ENCODE results near the gene MYO18A.

Gene MYO18A

DNA sequence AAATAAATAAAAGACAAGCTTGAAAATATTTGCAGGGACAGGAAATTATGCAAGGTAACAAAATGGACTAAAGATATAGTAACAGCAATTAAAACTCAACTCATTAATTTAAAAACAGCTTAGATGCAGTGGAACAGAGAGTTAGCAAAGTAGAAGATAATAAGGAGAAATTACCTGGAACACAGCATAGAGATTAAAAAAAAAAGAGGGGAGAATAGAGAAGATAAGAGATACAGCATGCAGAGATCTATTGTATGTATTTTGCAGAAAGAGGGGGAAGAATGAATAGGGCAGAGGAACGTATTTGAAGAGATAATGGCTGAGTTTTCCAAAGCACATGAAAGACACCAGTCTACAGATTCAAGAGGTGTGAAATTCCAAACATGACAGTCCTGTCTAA is 145.7 kb downstream of the MYO18A start:
- no peak overlapping the region for H3K4me3 ChIP-seq (replicated peaks; ENCODE audit: low read depth, low read length)
- no peak for DNase-seq (ENCODE audit: low read depth)
- TF ChIP-seq, protein P1, sequence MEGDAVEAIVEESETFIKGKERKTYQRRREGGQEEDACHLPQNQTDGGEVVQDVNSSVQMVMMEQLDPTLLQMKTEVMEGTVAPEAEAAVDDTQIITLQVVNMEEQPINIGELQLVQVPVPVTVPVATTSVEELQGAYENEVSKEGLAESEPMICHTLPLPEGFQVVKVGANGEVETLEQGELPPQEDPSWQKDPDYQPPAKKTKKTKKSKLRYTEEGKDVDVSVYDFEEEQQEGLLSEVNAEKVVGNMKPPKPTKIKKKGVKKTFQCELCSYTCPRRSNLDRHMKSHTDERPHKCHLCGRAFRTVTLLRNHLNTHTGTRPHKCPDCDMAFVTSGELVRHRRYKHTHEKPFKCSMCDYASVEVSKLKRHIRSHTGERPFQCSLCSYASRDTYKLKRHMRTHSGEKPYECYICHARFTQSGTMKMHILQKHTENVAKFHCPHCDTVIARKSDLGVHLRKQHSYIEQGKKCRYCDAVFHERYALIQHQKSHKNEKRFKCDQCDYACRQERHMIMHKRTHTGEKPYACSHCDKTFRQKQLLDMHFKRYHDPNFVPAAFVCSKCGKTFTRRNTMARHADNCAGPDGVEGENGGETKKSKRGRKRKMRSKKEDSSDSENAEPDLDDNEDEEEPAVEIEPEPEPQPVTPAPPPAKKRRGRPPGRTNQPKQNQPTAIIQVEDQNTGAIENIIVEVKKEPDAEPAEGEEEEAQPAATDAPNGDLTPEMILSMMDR (IDR thresholded peaks at IDR 0.05; ENCODE audit: low read length, missing control alignments) = no peak

DNA sequence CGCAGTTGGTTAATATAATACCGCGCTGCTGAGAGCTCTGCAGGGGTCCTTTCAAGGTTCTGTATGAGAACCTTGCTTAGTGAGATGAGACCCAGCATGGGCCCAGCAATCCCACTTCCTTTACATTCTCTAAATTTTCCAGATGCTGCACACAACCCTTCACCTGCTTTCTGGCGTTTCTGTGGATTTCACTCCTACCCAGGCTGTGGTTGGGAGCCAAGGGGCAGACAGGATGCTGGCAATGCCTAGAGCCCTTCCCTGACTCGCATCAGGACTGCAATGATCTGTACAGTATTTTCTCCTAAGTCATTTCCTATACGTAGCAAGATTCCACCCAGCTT is 147.4 kb downstream of the MYO18A start:
- peak; percentile 64 for DNase-seq (ENCODE audit: low read depth)
- TF ChIP-seq, protein P1 (IDR thresholded peaks at IDR 0.05; ENCODE audit: low read length, missing control alignments) = no peak
- H3K4me3 ChIP-seq (replicated peaks; ENCODE audit: low read depth, low read length) = no peak overlapping the region

DNA sequence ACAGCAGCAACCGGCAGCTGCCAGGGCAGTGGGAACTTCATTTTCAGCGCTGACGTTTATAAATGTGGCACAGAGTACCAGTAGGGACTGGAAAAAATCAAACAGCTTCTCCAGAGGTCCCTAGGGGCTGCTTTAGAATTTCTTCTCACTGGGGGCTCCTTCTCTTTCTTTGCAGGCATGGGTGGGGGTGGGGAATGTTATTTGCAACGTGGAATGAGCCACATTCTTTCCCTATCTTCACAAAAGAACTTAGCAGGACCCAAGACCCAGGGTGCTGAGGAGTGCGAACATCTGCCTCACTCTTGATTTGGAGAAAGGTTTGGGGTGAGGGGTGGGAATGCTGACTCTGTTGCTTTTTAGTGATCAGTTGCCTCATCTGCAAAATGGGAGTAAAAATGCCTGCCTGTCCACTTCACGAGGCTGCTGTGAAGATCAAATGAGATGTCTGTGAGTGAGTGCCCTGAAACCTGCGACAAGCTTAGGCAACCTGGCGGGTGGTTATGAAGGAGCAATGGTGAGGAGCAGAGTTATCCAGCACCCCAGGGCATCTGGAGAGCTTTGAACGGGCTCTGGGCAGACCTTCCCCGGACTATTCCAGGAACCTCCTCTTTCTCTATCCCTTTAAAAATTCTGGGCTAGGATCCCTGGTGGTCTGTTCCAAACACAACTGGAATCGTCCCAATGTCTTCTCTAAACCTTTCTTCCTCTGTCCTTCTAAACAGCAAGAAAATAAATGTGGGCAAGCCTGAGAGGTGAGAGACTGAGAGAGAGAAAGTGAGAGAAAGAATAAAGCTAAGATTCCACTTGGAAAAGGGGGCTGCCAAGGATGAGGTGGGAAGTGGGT is 148.0 kb downstream of the MYO18A start:
- TF ChIP-seq, protein P1 (IDR thresholded peaks at IDR 0.05; ENCODE audit: low read length, missing control alignments) = no peak
- DNase-seq (ENCODE audit: low read depth) = no peak
- no peak overlapping the region for H3K4me3 ChIP-seq (replicated peaks; ENCODE audit: low read depth, low read length)

DNA sequence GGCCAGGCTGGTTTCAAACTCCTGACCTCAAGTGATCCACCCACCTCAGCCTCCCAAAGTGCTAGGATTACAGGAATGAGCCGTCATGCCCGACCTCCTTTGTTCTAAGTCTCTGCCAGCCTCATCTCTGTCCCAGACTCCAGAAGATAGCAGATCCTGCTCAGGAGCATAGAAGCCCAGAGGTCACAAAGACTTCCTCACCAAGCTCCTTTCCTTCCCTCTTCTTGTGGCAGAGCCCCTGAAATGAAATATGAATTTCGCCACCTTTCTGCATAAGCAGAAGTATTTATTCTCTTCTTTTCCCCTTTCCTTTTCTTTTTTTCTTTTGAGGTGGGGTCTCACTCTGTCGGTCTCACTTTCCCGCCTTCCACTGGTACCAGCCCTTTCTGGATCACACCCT is 148.7 kb downstream of the MYO18A start:
- DNase-seq (ENCODE audit: low read depth) = no peak
- H3K4me3 ChIP-seq (replicated peaks; ENCODE audit: low read depth, low read length) = no peak overlapping the region
- TF ChIP-seq, protein P1 (IDR thresholded peaks at IDR 0.05; ENCODE audit: low read length, missing control alignments) = no peak

DNA sequence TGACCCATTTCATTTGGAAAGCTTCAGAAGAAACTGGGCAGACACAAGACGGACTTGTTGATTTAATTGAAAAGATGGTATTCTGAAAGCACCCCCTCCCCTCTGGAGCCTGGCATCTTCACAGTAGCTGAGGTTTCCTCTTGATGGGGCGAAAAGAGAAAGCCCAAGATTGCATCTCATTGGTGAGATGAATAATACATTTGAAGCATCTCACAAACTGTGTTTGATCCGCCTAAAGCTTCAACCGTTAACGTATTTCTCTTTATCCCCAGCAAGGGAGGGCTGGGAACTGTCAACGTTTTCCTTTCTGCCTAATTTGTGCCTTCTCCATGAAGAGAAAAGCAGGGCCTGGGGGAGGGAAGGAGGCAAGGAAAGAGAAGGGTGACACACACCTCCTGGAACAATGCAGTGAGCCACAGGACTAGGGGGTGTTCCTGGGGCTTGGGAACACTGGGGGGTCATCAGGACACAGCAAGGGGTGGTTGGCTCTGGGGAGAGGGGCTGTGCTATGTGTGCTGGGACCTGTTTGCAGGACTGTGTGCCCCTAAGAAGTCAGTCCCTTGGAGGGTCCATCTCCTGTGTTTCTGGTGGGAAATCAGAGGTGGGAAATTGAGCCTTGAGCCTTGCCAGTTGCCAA is 155.8 kb downstream of the MYO18A start:
- no peak overlapping the region for H3K4me3 ChIP-seq (replicated peaks; ENCODE audit: low read depth, low read length)
- TF ChIP-seq, protein P1 (IDR thresholded peaks at IDR 0.05; ENCODE audit: low read length, missing control alignments) = no peak

DNA sequence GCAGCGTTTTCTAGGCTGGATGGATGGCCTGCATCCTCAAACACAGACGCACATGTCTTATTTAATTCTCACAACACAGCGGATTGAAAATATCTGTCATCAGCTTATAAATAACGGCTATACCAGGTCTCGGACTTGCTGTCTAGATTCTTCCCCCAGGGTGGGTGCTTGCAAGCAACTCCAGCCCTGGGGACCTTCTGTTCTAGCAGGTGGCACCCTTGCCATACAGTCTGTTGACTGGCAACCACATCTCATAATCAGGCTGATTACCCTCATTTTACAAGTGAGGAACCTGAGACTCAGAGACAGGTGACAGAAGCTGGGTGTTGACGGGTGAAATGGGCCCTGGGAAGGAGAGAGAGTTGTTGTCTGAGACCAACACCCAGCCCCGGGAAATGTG is 158.1 kb downstream of the MYO18A start:
- DNase-seq (ENCODE audit: low read depth) = no peak
- no peak overlapping the region for H3K4me3 ChIP-seq (replicated peaks; ENCODE audit: low read depth, low read length)
- TF ChIP-seq, protein P1 (IDR thresholded peaks at IDR 0.05; ENCODE audit: low read length, missing control alignments) = no peak

More for the DNA sequence above, 155.8 kb downstream of the MYO18A start:
- no peak for DNase-seq (ENCODE audit: low read depth)
